CD14-positive monocyte (primary cell): ENCODE data around the gene CCDC88B. TPM values are rescaled to one million over a fixed set of nuclear protein-coding genes. Genes with fewer than 3 reads are reported as not detected.

ENCODE experiments used
- DNase-seq, 3 donors: peaks; one replicate each; pipeline ENCODE4 v3.0.0-alpha.2; 2011 to 2022
- H2AFZ ChIP-seq: 2 replicates; pipeline ENCODE4 v1.6.0; 2012; ENCODE audit warnings: mild to moderate bottlenecking, low read depth, low read length, inconsistent platforms; ENCODE audit not compliant: insufficient read depth, poor library complexity, severe bottlenecking
- H3K27ac ChIP-seq, 2 donors: 1 replicate in 1 of 2; 2 replicates in 1 of 2; pipeline ENCODE4 v1.5.1; 2012 to 2013; ENCODE audit warnings: low read length in 2 of 2, control low read depth in 1 of 2, inconsistent platforms in 1 of 2, low read depth in 1 of 2, mild to moderate bottlenecking in 1 of 2
- H3K27me3 ChIP-seq, 2 donors: one replicate each; pipeline versions ENCODE4 v1.6.0 to v1.6.1; 2011 to 2013; ENCODE audit warnings: low read length in 2 of 2; ENCODE audit not compliant: control insufficient read depth in 2 of 2, insufficient read depth in 2 of 2
- H3K36me3 ChIP-seq, 2 donors: replicated peaks in 1 of 2; 1 replicate in 1 of 2; 2 replicates in 1 of 2; pipeline versions ENCODE4 v1.5.1 to v1.6.1; 2012 to 2013; ENCODE audit warnings: low read length in 2 of 2, control low read depth in 1 of 2, inconsistent platforms in 1 of 2, mild to moderate bottlenecking in 1 of 2; ENCODE audit not compliant: insufficient read depth in 2 of 2, control insufficient read depth in 1 of 2
- H3K4me1 ChIP-seq, 2 donors: 1 replicate in 1 of 2; 2 replicates in 1 of 2; pipeline versions ENCODE4 v1.5.1 to v1.6.1; 2012 to 2013; ENCODE audit warnings: low read length in 2 of 2, control low read depth in 1 of 2, inconsistent platforms in 1 of 2, mild to moderate bottlenecking in 1 of 2, moderate library complexity in 1 of 2; ENCODE audit not compliant: insufficient read depth in 2 of 2, control insufficient read depth in 1 of 2
- H3K4me2 ChIP-seq: replicated peaks from 2 replicates; pipeline ENCODE3; 2012; ENCODE audit warnings: low read length, moderate library complexity, mild to moderate bottlenecking; ENCODE audit not compliant: poor library complexity, severe bottlenecking; ENCODE audit errors: extremely low read depth
- H3K4me3 ChIP-seq, 3 experiments: fragments of 200-600 bp in 1 of 3; sonication (generic) in 1 of 3; replicated peaks in 1 of 3; 1 replicate in 2 of 3; 2 replicates in 1 of 3; pipeline ENCODE4 v1.5.1; 2011 to 2013; ENCODE audit warnings: low read length in 3 of 3, mild to moderate bottlenecking in 3 of 3, control low read depth in 2 of 3, low read depth in 2 of 3, inconsistent platforms in 1 of 3, moderate library complexity in 1 of 3
- H3K79me2 ChIP-seq: 2 replicates; pipeline ENCODE4 v1.6.0; 2012; ENCODE audit warnings: mild to moderate bottlenecking, control low read depth, inconsistent platforms, low read length, moderate library complexity; ENCODE audit not compliant: insufficient read depth
- H3K9ac ChIP-seq: 2 replicates; pipeline ENCODE4 v1.6.0; 2017; ENCODE audit warnings: low read length, mild to moderate bottlenecking; ENCODE audit not compliant: insufficient read depth, poor library complexity, severe bottlenecking
- H3K9me3 ChIP-seq, 2 donors: replicated peaks in 1 of 2; 1 replicate in 1 of 2; 2 replicates in 1 of 2; pipeline versions ENCODE4 v1.5.1 to v1.6.1; 2012 to 2013; ENCODE audit warnings: low read length in 2 of 2, control low read depth in 1 of 2; ENCODE audit not compliant: control insufficient read depth in 1 of 2, insufficient read depth in 1 of 2
- H4K20me1 ChIP-seq: 2 replicates; pipeline ENCODE4 v1.6.0; 2012; ENCODE audit warnings: mild to moderate bottlenecking, low read length, control low read depth, moderate library complexity; ENCODE audit not compliant: insufficient read depth
- H3K27ac Mint-ChIP-seq, 7 donors: one replicate each; pipeline ENCODE4 v1.8.0; 2020; ENCODE audit warnings: mild to moderate bottlenecking in 7 of 7, mixed read lengths in 7 of 7, moderate library complexity in 6 of 7, inconsistent platforms in 2 of 7
- H3K27me3 Mint-ChIP-seq, 3 donors: one replicate each; pipeline ENCODE4 v1.8.0; 2021 to 2022; ENCODE audit warnings: low read depth in 3 of 3, mild to moderate bottlenecking in 3 of 3, mixed read lengths in 3 of 3, moderate library complexity in 3 of 3, inconsistent platforms in 1 of 3
- H3K36me3 Mint-ChIP-seq, 2 donors: one replicate each; pipeline ENCODE4 v1.8.0; 2020; ENCODE audit warnings: mixed read lengths in 2 of 2, inconsistent platforms in 1 of 2, mild to moderate bottlenecking in 1 of 2
- H3K4me1 Mint-ChIP-seq: one replicate; pipeline ENCODE4 v1.8.0; 2020; ENCODE audit warnings: mild to moderate bottlenecking, mixed read lengths
- H3K4me3 Mint-ChIP-seq, 2 donors: one replicate each; pipeline ENCODE4 v1.8.0; 2020; ENCODE audit warnings: mild to moderate bottlenecking in 2 of 2, mixed read lengths in 2 of 2, moderate library complexity in 1 of 2
- H3K9me3 Mint-ChIP-seq, 7 donors: one replicate each; pipeline ENCODE4 v1.8.0; 2020 to 2022; ENCODE audit warnings: mixed read lengths in 7 of 7, mild to moderate bottlenecking in 6 of 7, moderate library complexity in 6 of 7, inconsistent platforms in 2 of 7
- WGBS: methylation state at CpG from one replicate; pipeline ENCODE4 v1.1.5; 2013; ENCODE audit warnings: missing lambda C conversion rate; ENCODE audit not compliant: insufficient coverage; 5-methylcytosine and 5-hydroxymethylcytosine counted together
- intact Hi-C, 2 donors: fragments of 100-400 bp; cut with micrococcal nuclease; formaldehyde crosslinking; loops; one replicate each; pipeline versions ENCODE4 v1.15.0 to v1.15.1; 2023
- polyA plus RNA-seq, 3 donors: library from polyadenylated mRNA; depleted of rRNA in 1 of 3; unstranded in 2 of 3; stranded (reverse) in 1 of 3; fragments of 300-500 nt in 2 of 3; fragments of >200 nt in 1 of 3; fragmentation: Illumina TruSeq in 2 of 3; gene quantifications; 1 replicate in 2 of 3; 2 replicates in 1 of 3; pipeline ENCODE4 v1.2.3, GENCODE V29; 2012 to 2021
- TF ChIP-seq, protein P1 (sequence below): fragments of 200-600 bp; IDR thresholded peaks from one replicate; pipeline ENCODE4 v1.8.0; 2022; ENCODE audit warnings: antibody characterized with exemption, mild to moderate bottlenecking

The CCDC88B gene
- polyA plus RNA-seq, 3 donors = 8.2 to 215 (median 18.9) TPM

DNA sequence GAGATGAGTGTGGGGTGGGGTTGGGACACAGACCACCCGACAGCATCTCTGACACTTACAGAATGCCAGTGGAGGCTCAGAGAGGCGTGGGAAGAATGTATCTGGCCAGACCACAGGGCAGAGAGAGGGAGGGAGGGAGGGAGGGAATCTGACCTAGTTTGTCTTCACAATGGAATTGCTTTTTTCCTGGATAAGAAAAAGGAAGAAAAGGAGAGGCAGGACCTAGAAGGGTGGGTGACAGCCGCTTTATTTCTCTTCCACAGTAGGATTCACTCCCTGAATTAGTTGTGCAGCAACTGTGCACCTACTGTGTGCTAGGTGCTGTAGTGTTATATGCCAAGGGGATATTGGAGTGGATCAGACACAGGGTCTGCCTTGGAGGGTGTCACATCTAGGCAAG is 45.2 kb upstream of the CCDC88B start:
- H3K36me3 ChIP-seq = no peaks in the 10 kb centered on the region
- H3K9me3 ChIP-seq = peaks cover 5 to 54% of the 10 kb centered on the region in 2 donors
- H4K20me1 ChIP-seq = no peaks in the 10 kb centered on the region
- H3K79me2 ChIP-seq = no peaks in the 10 kb centered on the region
- H3K9me3 Mint-ChIP-seq = peaks cover 0 to 38% (median 9%) of the 10 kb centered on the region in 7 donors
- peaks cover 16% of the 10 kb centered on the region for H3K4me1 Mint-ChIP-seq
- H3K27me3 ChIP-seq = peaks cover 73 to 91% of the 10 kb centered on the region in 2 donors
- no peak overlapping the region for H3K4me3 ChIP-seq
- H3K27ac Mint-ChIP-seq = peak overlapping the region in 1 of 7 donors; percentile 44
- 50% methylated on average over 1 of the region's 3 CpGs for WGBS
- no peak overlapping the region for H3K9ac ChIP-seq
- peaks cover 5 to 20% of the 10 kb centered on the region in 2 donors for H3K36me3 Mint-ChIP-seq
- peak overlapping the region in 1 of 2 donors; percentile 91 for H3K4me3 Mint-ChIP-seq
- peaks cover 11 to 24% of the 10 kb centered on the region in 2 donors for H3K4me1 ChIP-seq
- TF ChIP-seq, protein P1, sequence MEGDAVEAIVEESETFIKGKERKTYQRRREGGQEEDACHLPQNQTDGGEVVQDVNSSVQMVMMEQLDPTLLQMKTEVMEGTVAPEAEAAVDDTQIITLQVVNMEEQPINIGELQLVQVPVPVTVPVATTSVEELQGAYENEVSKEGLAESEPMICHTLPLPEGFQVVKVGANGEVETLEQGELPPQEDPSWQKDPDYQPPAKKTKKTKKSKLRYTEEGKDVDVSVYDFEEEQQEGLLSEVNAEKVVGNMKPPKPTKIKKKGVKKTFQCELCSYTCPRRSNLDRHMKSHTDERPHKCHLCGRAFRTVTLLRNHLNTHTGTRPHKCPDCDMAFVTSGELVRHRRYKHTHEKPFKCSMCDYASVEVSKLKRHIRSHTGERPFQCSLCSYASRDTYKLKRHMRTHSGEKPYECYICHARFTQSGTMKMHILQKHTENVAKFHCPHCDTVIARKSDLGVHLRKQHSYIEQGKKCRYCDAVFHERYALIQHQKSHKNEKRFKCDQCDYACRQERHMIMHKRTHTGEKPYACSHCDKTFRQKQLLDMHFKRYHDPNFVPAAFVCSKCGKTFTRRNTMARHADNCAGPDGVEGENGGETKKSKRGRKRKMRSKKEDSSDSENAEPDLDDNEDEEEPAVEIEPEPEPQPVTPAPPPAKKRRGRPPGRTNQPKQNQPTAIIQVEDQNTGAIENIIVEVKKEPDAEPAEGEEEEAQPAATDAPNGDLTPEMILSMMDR = no peak
- peaks cover 86 to 95% (median 91%) of the 10 kb centered on the region in 3 donors for H3K27me3 Mint-ChIP-seq
- no peak overlapping the region for H3K27ac ChIP-seq
- DNase-seq = no peak
- no peak overlapping the region for H3K4me2 ChIP-seq
- intact Hi-C loops = no loop called here
- no peak overlapping the region for H2AFZ ChIP-seq

GRCh38 chr11:64295760-64296159 is 44.2 kb upstream of the CCDC88B start:
- peaks cover 86 to 95% (median 91%) of the 10 kb centered on the region in 3 donors for H3K27me3 Mint-ChIP-seq
- no peak overlapping the region for H3K27ac Mint-ChIP-seq
- Histone ChIP-seq H3K4me1 (peaks cover 20 to 34% of the 10 kb centered on the region in 2 donors), H3K27me3 (peaks cover 75 to 91% of the 10 kb centered on the region in 2 donors), H3K79me2 (no peaks in the 10 kb centered on the region), H2AFZ (no peak overlapping the region), H3K9me3 (peaks cover 7 to 50% of the 10 kb centered on the region in 2 donors), H3K4me2 (no peak overlapping the region), H3K4me3 (no peak overlapping the region), H3K9ac (no peak overlapping the region), H3K36me3 (no peaks in the 10 kb centered on the region), H3K27ac (no peak overlapping the region), H4K20me1 (no peaks in the 10 kb centered on the region)
- WGBS = no CpG with 5 or more reads among the region's 4 CpGs
- H3K9me3 Mint-ChIP-seq = peaks cover 0 to 42% (median 9%) of the 10 kb centered on the region in 7 donors
- peak overlapping the region in 1 of 2 donors; percentile 91 for H3K4me3 Mint-ChIP-seq
- intact Hi-C loops = no loop called here
- H3K36me3 Mint-ChIP-seq = peaks cover 5 to 22% of the 10 kb centered on the region in 2 donors
- TF ChIP-seq, protein P1 = no peak
- H3K4me1 Mint-ChIP-seq = peaks cover 24% of the 10 kb centered on the region
- no peak for DNase-seq
